Measurements from ENCODE around the gene PRICKLE2.

The PRICKLE2 gene

GRCh38 chr3:64048631-64049061 is 176.6 kb downstream of the PRICKLE2 start:
- no peaks in the 10 kb centered on the region for H3F3A ChIP-seq (ENCODE audit: insufficient read depth, low read length)
- no peak overlapping the region for H3K9ac ChIP-seq (ENCODE audit: low read length)
- H3K4me3 ChIP-seq (ENCODE audit: low read depth, low read length, poor library complexity, severe bottlenecking): no peak overlapping the region
- H4K20me1 ChIP-seq (ENCODE audit: insufficient read depth, low read length): no peaks in the 10 kb centered on the region
- H3K4me1 ChIP-seq (ENCODE audit: insufficient read depth, low read length, severe bottlenecking): no peaks in the 10 kb centered on the region
- no peak overlapping the region for H3K4me2 ChIP-seq (ENCODE audit: low read length)
- no peak overlapping the region for H3K27ac ChIP-seq (ENCODE audit: low read depth, low read length, poor library complexity, severe bottlenecking)
- H3K9me2 ChIP-seq (ENCODE audit: low read depth, low read length): no peaks in the 10 kb centered on the region
- no peaks in the 10 kb centered on the region for H3K36me3 ChIP-seq (ENCODE audit: insufficient read depth, low read length)
- H2AFZ ChIP-seq (ENCODE audit: low read length): no peak overlapping the region
- TF ChIP-seq EZH2 (IDR thresholded peaks at IDR 0.05; ENCODE audit: borderline replicate concordance, low read length): no peak
- TF ChIP-seq CTCF (IDR thresholded peaks at IDR 0.05; ENCODE audit: low read length): no peak
- no peaks in the 10 kb centered on the region for H3K79me2 ChIP-seq (ENCODE audit: insufficient read depth, low read length)
- peaks cover 4% of the 10 kb centered on the region; the same call in 1 of the 2 replicates for H3K27me3 ChIP-seq (ENCODE audit: insufficient read depth, low read length)
- H3K9me3 ChIP-seq (ENCODE audit: low read length): no peaks in the 10 kb centered on the region

GRCh38 chr3:64047787-64048186 is 177.5 kb downstream of the PRICKLE2 start:
- Histone ChIP-seq H3F3A (ENCODE audit: insufficient read depth, low read length) (no peaks in the 10 kb centered on the region), H3K27me3 (ENCODE audit: insufficient read depth, low read length) (peaks cover 4% of the 10 kb centered on the region; the same call in 1 of the 2 replicates), H3K4me3 (ENCODE audit: low read depth, low read length, poor library complexity, severe bottlenecking) (no peak overlapping the region), H3K4me1 (ENCODE audit: insufficient read depth, low read length, severe bottlenecking) (no peaks in the 10 kb centered on the region), H3K9me2 (ENCODE audit: low read depth, low read length) (no peaks in the 10 kb centered on the region), H2AFZ (ENCODE audit: low read length) (no peak overlapping the region), H3K36me3 (ENCODE audit: insufficient read depth, low read length) (no peaks in the 10 kb centered on the region), H3K9ac (ENCODE audit: low read length) (no peak overlapping the region), H4K20me1 (ENCODE audit: insufficient read depth, low read length) (no peaks in the 10 kb centered on the region), H3K27ac (ENCODE audit: low read depth, low read length, poor library complexity, severe bottlenecking) (no peak overlapping the region), H3K79me2 (ENCODE audit: insufficient read depth, low read length) (no peaks in the 10 kb centered on the region), H3K4me2 (ENCODE audit: low read length) (no peak overlapping the region), H3K9me3 (ENCODE audit: low read length) (no peaks in the 10 kb centered on the region)
- TF ChIP-seq CTCF (IDR thresholded peaks at IDR 0.05; ENCODE audit: low read length) (no peak), EZH2 (IDR thresholded peaks at IDR 0.05; ENCODE audit: borderline replicate concordance, low read length) (no peak)

GRCh38 chr3:64046996-64047594 is 178.2 kb downstream of the PRICKLE2 start:
- H3K4me1 ChIP-seq (ENCODE audit: insufficient read depth, low read length, severe bottlenecking): no peaks in the 10 kb centered on the region
- H4K20me1 ChIP-seq (ENCODE audit: insufficient read depth, low read length): no peaks in the 10 kb centered on the region
- H3K9me3 ChIP-seq (ENCODE audit: low read length): no peaks in the 10 kb centered on the region
- H3K27me3 ChIP-seq (ENCODE audit: insufficient read depth, low read length): peaks cover 4% of the 10 kb centered on the region; the same call in 1 of the 2 replicates
- H3K4me2 ChIP-seq (ENCODE audit: low read length): no peak overlapping the region
- no peak overlapping the region for H3K4me3 ChIP-seq (ENCODE audit: low read depth, low read length, poor library complexity, severe bottlenecking)
- TF ChIP-seq CTCF (IDR thresholded peaks at IDR 0.05; ENCODE audit: low read length) (no peak), EZH2 (IDR thresholded peaks at IDR 0.05; ENCODE audit: borderline replicate concordance, low read length) (no peak)
- no peaks in the 10 kb centered on the region for H3K79me2 ChIP-seq (ENCODE audit: insufficient read depth, low read length)
- no peaks in the 10 kb centered on the region for H3K9me2 ChIP-seq (ENCODE audit: low read depth, low read length)
- H3K9ac ChIP-seq (ENCODE audit: low read length): no peak overlapping the region
- H2AFZ ChIP-seq (ENCODE audit: low read length): no peak overlapping the region
- H3K27ac ChIP-seq (ENCODE audit: low read depth, low read length, poor library complexity, severe bottlenecking): no peak overlapping the region
- H3F3A ChIP-seq (ENCODE audit: insufficient read depth, low read length): no peaks in the 10 kb centered on the region
- H3K36me3 ChIP-seq (ENCODE audit: insufficient read depth, low read length): no peaks in the 10 kb centered on the region
